ENCODE results near the gene NDUFS7.

DNA sequence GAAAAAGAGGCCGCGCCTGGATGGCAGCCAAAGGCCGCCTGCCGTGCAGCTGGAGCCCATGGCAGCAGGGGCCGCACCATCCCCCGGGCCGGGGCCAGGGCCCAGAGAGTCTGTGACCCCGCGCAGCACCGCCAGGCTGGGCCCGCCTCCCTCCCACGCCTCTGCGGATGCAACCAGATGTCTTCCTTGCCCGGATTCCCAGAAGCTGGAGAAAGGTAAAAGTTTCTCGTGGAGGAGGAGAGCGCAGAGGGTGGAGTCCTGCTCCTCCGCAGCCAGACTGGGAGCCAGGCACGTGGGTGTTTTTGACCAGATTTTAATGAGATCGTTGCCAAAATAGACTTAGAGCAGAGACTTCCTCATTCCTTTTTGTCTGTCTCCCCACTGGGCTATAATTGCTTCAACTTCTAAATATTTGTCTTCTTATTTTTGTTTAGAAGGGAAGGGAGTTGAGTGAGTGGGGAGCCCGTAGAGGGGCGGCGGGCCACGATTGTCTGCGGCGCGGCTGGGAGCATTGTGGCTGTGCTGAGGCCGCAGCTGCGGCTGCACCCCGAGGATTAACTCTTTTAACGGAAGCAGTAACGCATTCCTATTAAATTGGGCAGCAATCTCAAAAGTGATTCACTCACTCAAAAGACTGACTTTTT is 22.8 kb upstream of the NDUFS7 start:
- TF ChIP-seq, protein P1, sequence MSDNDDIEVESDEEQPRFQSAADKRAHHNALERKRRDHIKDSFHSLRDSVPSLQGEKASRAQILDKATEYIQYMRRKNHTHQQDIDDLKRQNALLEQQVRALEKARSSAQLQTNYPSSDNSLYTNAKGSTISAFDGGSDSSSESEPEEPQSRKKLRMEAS (IDR thresholded peaks at IDR 0.05): no peak
- TF ChIP-seq SMC3 (IDR thresholded peaks at IDR 0.05): no peak
- no peak for TF ChIP-seq KDM1A (IDR thresholded peaks at IDR 0.05; ENCODE audit: low read depth)

Measured in A549 (cell line).